HG02938 (cell line): ENCODE measurements around the gene CACNA1C.
"Not testable (repeated sequence)": the region's sequence is repeated elsewhere in the genome, so short reads cannot be mapped to it uniquely, and the experiment has no call there.

Experiments
- ATAC-seq: cut with Tn5 transposase; IDR thresholded peaks from one replicate; pipeline ENCODE4 v1.9.1; 2021; ENCODE audit warnings: mild to moderate bottlenecking, moderate library complexity; ENCODE audit not compliant: unreplicated experiment

CACNA1C gene

DNA sequence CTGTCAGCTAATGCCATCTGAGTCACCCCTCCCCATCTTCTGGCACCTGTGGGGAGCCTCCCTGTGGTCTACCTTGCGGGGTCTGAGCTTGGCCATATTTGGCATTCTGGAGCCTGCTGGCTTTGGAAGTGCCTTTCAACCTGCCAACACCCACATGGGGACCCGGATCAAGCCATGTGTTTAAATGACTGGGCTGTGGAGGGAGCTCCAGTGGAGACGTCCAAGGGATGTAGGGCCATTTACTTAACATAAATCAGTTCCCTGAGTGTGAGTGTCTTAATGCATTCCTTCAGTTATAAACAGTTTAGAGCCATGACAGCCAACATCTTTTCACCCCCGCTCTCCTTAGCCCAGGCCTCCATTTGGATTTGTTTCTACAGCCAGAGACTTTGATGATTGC is 22.0 kb downstream of the CACNA1C start:
- no peak for ATAC-seq

DNA sequence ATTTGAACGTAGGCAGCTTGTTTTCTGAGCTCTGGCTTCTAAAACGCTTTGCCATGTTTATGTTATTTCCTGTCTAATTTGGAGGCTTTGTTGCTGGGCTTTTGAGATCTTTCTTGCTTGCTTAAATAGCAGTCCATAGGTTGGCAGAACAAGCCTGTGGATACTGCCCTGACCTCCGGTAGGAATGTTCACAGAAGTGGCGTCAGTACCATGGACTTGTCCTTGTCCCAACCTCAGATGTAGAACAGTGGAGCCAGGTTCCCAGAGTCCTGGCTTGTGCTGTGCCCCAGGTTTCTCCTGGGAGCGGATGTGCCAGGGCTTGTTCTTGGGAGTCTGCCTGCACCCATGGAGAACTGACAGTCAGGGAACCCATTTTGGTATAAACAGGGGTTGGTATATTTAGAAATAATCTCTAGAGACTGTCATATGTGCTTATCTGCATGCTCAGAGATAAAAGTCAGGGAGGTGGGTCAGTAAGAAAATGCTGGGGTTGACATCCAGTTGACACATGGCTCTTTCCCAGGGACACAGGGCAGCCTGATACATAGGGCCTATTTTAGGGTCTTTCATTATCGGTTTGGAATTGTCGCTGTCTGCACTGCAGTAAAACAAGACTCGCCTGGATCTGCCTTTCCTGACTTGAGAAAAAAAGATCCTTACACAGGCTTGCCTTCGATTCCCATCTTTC is 22.9 kb downstream of the CACNA1C start:
- ATAC-seq = no peak

DNA sequence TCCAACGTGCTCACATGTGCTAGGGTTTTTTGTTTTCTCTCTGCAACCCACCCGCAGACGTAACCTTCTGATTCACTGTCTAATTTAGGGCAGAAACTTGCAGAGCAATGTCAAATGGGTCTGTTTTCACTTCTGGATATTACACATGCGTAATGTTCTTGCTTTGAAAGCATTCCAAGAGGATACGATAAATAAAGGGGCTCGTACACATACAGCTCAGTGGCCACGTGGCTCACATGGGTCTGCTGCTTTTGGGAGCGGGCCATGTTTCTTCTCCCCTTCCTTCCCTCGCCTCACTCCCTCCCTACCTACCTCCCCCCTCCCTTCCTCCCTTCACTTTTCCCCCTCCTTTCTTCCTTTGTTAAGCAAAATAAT is 23.4 kb downstream of the CACNA1C start:
- ATAC-seq = no peak

DNA sequence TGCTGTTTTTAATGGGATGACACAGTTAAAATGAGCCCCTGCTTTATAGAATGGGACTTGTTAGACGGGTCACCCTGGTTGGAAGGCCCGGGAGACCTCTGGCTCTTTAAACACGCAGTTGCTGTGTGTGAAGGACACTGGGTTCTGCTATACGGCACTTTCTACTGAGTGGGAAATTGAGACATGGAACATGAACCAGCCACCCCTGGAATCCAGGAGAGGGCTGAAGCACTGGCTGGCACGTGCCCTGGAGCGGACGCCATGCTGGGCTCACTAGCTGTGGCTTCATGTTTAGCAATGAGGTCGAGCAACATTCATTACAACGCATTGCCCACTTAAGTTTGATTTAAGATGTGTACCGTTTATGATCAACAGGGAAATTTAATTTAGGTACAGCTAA is 23.9 kb downstream of the CACNA1C start:
- ATAC-seq = no peak

DNA sequence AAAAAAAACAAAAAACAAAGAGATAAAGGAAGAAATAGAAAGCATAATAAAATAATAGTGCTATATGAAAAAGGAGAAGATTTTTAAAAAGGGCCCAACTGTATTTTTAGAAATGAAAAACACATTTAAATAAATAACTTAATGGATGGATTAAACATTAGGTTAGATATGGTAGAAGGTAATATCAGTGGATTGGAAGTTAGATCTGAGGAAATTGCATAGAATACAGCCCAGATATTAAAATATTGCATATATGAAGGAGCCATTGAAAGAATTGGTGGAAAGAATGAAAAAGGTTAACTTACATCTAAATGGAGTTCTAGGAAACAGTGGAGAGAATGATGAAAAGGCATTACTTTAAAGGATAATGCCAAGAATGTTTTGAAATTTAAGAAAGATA is 27.8 kb downstream of the CACNA1C start:
- ATAC-seq = no peak

DNA sequence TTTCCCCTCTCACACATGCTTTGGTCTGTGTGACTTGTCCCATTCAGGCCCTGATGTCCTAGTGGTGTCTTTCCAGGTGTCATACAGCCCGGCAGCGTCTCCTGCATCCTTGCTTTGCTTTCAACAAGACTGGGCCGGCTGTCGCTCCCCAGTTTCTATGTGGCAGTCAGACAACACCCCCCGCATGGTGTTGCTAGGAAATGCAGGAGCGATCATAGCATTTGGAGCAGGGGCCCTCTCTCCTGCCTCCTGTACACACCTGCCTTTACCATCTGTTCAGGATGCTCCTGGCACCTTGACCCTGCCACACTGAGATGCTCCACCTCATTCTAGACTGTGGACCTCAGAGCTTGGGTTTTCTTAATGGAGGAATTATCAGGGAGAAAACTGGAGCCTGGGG is 29.5 kb downstream of the CACNA1C start:
- no peak for ATAC-seq

DNA sequence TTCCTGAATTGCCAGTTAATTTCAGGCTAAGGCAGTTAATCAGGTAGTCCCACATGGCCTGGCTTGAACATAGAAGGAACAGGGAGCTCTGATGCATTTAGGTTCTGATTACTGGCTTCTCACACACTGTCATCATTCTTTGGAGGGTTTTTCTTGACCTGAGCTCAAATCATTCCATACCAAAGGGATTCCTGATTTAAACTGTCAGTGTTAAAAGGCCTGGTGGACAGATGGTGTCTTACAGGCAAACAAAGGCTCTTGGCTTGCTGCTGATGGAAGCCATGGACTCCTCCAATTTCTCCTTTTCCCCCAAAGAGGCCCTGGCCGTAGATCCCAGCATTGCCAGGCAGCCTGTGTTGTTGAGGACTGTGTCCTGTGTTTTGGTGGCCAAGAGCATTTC is 30.2 kb downstream of the CACNA1C start:
- ATAC-seq = no peak

DNA sequence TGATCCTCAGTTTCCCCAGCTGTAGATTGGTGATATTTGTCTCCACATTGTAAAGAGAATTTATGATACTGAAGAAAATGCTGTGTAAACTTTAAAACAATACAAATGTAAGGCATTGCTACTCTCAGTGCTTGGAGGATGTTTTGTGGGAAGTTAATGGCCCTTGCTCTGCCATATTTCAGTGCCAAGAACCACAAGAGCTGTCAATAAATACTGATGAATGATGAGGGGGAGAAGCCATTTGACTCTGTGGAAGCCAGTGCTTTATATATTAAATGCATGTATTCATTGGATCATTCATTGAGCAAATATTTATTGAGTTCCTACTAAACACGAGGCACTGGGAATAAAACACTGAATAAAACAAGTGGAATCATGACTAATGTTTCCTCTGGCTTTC is 30.8 kb downstream of the CACNA1C start:
- no peak for ATAC-seq

DNA sequence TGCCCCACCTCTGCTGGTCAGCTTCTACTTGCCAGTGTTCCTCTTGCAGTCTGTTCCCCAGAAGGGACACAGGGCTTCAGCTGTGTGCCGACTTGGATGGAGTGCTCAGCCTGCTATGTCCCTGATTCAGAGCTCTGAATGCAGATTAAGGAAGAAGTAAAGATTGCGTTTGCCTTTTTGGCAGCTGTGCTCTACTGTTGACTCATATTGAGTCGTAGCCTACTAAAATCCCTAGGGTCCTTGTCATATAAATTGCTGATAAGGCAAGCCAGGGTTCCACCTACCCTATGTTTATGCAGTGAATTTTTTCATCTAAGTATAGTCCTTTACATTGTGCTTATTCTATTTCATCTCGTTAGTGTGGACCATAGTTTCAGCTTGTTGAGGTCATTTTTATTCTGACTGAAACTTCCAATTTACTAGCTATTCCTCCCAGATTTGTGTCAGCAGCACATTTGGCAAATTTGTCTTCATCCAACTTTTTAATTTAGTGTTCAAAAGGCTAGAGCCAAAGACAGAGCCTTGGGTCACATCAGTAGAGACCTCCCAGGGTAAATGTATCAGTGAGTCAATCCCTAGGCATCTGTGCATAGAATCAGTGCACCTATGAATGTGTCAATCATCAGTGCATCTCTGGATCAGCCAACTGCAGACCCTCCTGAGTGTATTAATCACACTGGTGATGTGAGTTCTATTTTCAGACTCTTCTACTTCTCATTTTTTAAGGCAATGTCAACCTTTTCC is 31.9 kb downstream of the CACNA1C start:
- ATAC-seq = no peak

DNA sequence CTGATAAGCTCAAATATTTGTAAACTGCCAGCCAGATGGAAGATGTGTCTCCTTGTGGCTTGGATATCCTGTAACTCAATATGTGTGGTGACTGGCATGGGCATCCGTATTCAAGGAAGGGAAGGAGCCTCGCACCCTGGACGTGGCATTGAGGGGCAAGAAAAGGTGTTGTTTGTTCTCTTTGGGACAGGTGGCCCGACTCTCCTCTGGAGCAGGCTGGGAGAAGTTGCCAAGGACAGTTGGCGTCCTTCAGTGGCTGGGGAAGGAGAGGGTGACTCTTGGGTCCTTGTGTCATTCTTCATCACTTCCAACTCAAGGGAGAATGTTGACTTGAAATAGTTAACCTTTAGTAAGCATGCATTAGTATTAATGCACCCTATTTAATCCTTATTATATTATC is 39.6 kb downstream of the CACNA1C start:
- ATAC-seq = no peak

DNA sequence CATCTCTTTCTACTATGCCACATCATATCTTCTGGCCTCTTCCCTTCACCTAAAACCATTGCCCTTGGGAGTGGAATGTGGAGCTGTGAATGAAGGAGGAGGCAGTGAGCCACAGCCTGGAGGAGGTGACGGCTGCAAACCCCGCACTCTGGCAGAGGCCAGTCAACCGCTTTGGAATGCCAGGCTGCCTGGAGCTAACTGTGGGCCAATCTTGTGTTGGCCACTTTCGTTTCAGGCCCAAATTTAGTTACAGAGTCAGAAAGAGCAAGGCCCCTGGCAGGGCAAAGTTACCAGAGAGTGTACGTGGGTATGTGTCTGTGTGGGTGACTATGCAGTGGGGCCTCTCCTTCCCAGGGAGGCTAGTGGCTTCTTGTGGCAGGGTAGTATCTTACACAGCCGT is 40.1 kb downstream of the CACNA1C start:
- ATAC-seq = no peak

DNA sequence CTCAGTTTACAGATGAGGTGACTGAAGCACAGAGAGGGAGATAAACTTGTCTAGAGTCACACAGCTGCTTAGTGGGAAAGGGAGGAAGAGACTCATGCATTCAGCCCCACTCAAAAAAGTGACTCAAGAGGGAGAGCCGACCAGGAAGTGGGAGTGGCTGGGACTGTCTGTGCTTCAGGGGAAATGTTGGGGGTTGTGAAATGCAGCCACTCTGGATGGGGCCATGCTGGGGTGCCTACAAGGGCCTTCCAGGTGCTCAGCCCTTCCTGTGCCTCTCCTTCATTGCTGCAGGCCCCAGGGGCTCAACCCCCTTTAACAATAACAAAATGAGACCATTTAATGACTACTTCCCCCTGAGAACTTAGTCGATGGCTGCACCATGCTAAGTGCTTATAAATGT is 41.8 kb downstream of the CACNA1C start:
- no peak for ATAC-seq

DNA sequence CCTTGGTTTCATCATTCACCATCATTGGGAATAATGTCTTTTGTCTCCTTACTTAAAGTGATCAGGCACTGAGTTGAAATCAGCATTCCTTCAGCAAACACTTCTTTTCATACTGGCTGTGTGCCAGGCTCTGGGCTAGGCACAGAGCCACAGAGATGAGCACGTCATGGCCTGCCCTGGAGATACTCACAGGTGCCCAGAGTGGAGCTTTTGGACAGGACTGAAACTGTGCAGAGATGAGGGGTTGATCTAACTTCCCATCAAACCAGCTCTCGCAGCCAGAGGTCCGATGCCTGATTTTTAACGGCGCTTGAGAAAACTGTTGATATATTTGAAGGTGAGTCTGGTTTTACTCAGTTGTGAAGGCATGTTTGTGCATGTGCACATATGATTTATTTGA is 43.1 kb downstream of the CACNA1C start:
- no peak for ATAC-seq

DNA sequence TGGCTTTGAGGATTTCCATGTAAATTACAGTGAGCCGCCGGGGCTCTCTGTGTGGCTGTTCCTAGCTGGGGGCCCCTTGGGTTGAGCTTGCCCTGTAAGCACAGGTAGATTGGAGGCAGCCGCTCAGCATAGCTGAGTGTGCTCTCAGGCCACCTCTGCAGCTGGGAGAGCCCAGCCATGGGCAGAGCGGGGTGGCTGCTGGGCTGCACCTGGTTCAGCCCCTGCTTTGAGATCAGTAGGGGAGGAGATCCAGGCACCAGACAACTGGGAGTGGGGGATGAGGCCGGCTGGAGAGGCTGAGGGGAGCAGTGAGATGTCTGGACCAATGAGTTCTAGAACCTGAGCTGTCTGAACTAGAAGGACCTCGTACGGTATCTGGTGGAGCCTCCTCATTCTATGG is 44.8 kb downstream of the CACNA1C start:
- ATAC-seq = no peak

DNA sequence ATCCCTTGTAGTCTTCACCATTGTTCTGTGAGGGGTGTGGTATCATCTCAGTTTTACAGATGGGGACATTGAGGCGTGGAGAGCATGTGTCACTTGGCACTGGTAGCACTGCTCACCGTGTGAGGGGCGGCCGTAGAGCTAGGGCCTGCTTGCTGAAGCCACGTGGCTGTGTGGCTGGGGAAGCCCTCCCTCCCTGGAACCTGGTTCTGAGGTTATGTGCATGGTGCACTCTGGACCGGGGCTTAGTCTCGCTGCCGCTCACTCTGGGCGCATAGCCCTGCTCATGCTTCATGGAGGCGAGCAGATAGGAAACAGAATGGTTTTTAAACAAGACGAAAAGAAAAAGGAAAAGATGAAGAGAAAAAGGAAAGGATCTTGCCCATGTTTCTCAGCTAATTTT is 46.1 kb downstream of the CACNA1C start:
- no peak for ATAC-seq

DNA sequence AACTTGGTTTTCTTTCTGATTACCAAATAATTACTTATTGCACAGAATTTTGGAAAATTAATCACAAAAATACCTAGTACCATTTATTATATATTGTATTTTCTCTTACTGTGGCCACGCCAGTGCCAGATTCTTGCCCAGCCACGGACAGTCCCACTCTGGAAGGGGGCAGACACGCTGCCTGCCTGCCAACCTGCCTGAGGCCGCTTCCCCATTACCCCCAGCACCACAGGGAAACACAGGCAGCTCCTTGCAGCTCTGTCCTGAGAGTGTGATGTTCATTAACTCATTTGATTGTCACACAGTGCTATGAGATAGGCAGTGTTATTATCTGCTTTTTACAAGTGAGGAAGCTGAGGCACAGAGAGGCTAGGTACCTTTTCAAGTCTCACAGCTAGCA is 46.8 kb downstream of the CACNA1C start:
- ATAC-seq = no peak

DNA sequence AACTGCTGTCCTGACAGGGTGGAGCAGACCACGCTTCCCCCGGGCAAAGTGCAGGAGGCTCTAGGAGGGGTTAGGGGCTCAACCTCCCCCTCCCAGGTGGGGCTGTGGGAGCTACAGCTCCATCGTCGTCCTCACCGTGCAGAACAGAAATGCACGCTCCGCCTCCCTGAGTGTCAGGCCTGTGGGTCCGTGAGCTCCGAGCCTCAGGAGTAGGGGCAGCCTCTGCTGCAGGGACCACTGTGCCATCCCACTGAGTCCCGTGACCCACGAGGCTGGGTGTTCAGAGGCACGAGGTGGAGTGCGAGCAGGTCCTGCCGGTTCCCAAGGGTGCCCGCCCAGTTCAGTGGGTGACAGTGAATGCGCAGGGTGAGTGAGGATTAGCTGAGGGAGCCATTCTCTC is 48.6 kb downstream of the CACNA1C start:
- ATAC-seq = no peak

DNA sequence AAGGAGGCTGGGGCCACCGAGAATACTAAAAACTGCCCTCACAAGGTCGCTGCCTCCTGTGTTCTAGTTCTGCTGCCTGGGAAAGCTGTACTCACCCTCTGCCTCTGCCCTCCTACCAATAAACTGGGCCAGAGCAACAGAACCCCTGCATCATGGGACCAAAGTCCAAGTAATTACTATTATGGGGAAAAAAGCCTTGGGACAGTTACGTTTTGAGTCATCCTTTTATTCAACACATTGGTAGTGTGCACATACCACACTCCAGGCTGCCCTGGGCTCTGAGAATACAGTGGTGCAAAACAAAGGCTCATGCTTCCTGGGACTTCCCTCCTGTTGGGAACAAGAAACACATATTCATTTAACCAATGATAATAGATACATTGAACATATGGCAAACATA is 49.0 kb downstream of the CACNA1C start:
- no peak for ATAC-seq

DNA sequence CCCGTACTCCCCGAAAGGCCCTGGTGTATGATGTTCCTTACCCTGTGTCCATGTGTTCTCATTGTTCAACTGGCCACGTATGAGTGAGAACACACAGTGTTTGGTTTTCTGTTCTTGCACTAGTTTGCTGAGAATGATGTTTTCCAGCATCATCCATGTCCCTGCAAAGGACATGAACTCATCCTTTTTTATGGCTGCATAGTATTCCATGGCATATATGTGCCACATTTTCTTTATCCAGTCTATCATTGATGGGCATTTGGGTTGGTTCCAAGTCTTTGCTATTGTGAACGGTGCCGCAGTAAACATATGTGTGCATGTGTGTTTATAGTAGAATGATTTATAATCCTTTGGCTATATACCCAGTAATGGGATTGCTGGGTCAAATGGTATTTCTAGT is 49.9 kb downstream of the CACNA1C start:
- ATAC-seq = not testable (repeated sequence)

DNA sequence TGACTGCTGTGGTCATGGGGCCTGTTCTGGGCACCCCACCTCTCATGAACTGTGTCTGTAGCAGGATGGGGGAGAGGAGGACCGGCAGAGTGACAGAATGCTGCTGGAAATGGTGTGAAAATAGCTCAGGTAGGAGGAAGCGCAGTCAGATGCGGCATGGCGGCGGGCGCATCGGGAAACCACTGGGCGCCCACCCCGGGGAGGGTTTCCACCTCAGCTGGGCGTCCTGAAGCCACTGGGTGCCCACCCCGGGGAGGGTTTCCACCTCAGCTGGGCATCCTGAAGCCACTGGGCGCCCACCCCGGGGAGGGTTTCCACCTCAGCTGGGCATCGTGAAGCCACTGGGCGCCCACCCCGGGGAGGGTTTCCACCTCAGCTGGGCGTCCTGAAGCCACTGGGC is 52.6 kb downstream of the CACNA1C start:
- ATAC-seq = not testable (repeated sequence)

DNA sequence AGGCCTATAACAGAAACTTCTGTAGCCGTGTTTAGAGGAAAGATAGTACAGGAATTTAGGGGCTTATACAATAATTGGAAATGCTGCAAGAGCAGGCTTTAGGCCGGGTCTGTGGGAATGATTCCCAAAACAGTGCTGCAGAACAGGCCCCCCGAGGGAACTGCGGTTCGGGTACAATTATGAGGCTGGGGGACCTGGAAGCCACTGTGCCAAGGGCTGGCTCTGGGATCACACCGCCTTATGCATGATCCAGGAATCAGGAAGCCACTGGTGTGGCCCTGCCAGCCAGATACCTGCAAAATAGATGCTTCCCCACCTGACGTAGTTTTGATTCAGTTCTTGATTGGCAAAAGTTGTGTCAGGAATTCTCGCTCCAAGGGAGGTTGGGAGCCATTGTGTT is 55.4 kb downstream of the CACNA1C start:
- no peak for ATAC-seq

DNA sequence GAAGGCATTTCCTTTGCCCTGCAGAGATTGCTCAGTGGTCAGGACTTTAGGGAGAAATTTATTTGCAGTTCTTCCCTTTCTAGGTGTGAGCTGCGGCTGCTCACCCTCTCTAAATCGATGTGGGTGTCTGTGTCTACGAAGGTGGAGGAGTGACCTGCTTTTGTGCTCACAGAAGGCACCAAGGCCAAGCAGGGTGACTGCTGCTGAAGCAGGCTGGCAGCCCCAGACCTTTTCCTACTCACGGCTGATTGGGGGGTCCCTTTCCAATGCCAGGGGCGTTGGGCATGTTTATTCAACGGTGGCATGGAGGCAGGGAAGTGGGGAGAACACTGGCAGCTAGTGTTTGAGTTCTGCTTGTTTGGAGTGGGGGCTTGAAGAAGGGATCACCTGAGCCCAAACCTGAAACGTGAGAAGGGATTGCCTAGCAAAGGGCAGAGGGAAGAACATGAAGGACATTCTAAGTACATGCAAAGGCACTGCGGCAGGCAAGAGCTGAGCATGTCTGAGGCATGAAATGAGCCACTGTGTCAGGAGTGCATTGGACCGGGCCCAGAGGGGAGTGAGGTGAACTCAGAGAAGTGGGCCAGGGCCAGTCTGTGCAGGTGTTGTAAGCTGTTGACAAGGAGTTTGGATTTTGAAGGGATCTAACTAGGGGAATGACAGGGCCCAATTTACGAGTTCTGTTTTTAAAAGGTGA is 56.3 kb downstream of the CACNA1C start:
- ATAC-seq = no peak
